ENCODE results near the gene SLC4A11.
"Not testable (repeated sequence)": the region's sequence is repeated elsewhere in the genome, so short reads cannot be mapped to it uniquely, and the experiment has no call there.

Gene SLC4A11

DNA sequence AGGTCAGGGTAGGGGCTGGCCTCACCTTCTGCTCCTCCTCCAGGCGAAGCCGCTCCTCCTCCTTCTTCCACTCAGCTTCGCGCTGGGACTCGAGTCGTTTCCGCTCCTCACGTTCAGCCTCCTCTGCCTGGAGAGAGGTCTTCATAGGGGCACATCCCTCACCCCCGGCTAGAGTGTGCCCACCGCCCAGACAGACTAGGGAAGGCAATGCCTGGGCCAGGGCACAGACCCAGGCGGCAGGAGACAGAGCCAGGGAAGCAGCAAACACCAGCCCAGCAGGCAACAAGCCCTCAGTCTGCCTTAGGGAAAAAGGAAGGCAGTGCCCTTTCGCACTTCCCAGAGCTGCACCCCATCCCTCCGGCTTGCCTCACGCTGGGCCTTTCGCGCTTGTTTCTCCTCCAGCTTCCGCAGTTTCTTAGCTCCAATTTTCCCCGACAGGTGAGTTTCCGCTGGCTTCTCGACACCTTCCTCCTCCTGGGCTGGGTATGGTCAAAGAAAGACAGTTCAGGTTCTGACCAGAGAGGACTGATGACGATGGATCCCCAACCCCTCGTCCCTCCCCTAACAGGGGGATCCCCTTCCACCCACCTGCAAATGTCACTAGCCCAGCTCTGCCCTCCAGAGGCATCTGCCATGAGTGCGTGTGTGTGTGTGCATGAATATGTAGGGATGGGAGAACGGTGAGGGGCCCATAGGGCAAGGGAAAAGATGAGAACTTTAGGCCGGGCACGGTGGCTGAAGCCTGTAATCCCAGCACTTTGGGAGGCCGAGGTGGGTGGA lies 38.8 kb downstream of the SLC4A11 start:
- DNase-seq: no peak

GRCh38 chr20:3199206-3199605 lies 39.8 kb downstream of the SLC4A11 start:
- no peak for DNase-seq

- no peak for DNase-seq
These were observed 43.3 kb downstream of the SLC4A11 start for GRCh38 chr20:3195590-3196237.

GRCh38 chr20:3194617-3195280 lies 44.2 kb downstream of the SLC4A11 start:
- DNase-seq: no peak

GRCh38 chr20:3193806-3194616 lies 45.0 kb downstream of the SLC4A11 start:
- no peak for DNase-seq

DNA sequence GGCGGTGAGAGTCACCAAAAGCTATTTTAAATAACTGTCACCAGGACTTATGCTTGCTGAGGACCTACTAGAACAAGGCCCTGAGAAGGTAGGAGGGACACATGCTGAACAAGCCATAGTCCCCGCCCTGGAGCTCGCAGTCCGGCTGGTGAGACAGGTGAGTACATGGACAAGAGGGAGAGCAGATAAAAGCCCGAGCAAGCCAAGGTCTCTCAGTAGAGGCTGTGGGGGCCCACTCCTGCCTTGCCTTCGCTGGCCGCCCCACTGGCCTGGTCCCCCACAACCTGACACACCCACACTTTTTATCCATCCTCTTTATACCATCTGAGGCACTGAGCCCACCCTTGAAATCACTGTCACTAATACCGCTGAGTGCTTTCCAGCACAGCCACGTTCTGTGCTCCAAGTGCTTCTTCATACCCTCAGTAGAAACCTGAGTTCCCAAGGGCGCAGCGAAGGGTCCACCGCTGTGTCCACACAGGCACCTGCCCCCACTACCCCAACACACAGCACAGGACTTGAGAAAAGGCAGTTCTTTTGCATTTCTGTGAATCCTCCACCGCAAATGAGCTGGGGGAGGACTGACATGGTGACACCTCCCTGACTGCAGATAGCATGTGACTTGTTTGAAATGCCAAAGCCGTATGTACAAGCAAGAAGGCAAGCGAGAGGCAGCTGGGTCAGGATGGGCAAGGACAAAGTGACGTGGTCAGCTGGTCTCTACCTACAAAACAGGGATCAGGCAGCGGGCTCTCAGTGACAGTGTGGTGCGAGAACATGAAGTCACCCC lies 46.6 kb downstream of the SLC4A11 start:
- DNase-seq: no peak

DNA sequence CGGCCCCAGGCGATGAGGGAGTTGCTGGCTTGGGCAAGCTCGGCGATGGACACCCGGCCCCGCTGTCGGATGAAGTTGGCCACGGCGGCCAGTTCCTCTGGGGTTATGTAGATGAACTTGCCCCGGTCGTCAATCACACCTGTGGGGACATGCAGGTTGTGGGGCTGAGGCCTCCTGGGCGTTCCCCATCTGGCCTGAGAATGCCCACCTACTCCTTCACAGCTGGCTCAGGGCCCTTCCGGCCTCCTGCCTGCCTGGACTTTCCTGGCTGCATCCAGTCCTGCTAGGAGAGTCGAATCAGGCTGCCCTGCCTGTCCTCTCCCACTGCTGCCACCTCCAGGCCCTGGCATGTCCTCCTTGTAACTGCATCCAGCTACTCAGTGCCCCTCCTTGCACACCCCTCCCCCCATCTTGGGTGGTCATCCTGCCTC lies 48.3 kb downstream of the SLC4A11 start:
- no peak for DNase-seq

DNA sequence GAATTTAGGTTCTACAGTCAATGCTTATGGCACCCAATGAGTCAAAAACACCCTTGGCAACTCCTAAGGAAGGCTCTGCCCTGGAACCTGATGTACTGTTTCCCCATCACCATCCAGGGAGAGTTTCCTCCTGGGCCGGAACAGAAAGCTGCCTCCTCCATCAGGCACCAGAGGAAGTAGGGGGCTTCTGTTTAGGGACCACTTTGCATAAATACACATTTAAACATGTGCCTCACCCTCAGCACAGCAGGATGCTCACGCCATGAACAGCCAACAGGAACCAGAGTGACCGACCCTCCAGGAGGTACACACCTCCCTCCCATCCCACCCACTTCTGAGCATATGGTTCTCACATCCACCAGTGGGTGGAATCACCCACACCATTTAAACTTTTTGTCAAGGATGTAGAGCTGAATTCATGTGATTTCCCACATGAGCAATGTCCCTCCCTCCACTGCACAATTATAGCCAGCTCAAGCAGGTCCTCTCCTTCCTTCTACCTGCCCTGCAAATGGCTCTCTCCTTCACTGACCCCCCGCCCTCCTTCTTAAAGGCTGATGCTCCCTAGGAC lies 49.3 kb downstream of the SLC4A11 start:
- no peak for DNase-seq

DNA sequence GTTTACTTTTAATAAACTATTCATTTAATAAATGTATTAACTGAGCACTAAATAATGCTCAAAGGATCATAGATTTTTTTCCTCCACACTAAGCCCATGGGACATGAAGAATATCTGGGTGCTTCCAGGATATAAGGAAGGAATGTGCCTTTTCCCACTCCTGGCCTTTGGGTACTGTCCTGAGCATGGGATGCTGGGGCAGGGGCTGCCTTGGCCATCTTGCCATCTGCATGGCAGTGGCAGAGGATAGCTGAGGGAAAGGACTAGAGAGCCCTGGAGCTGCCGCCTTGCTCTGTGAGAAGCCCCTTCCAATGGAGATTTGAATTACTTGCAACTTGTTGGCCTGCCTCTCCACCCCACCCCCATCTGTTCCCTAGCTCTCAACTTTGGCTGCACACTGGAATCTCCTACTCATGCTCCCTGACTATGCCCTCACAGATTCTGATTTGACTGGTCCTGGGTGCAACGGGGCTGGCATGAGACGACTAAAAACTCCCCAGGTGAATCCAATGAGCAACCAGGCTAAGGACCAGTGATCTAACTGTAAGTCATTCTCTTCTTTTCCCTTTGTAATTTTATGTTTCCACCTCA lies 50.1 kb downstream of the SLC4A11 start:
- DNase-seq: no peak

DNA sequence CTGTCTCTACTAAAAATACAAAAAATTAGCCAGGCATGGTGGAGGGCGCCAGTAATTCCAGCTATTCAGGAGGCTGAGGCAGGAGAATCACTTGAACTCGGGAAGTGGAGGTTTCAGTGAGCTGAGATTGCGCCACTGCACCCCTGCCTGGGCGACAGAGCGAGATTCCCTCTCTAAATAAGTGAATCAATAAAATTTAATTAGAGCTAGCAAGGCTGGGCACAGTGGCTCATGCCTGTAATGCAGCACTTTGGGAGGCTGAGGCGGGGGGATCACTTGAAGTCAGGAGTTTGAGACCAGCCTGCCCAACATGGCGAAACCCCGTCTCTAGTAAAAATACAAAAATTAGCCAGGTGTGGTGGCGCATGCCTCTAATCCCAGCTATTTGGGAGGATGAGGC lies 51.1 kb downstream of the SLC4A11 start:
- not testable (repeated sequence) for DNase-seq

DNA sequence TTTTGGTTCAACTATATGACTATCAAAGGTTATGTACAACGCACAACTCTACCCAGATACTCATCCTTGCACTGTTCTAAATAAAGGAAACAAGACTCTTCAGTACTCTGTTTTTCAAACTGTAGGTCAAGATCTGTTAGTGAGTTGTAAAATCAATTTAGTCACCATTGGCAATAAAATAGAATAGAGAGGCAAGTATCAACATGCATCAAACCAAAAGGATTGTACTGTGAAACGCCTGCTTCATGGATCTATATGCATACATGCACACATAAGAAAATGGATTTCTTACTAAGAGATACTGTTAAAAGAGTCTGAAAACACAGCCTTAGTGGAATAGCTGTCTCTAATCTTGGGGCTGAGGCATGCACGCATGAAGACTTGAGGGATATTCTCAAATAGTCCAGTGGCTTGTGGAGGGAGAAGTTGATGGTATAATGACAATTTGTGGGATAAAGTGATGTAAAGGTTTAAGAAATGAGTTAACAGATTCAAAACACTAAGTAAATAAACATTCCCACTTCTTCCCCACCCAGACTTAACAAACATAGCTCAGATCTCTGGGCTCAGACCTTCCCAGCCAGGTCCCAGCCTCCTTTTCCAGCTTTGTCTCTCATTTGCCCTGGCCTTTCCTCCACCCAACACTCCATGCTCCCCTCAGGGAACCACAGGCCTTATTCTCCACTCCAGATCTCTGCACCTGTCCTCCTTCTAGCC lies 54.9 kb downstream of the SLC4A11 start:
- no peak for DNase-seq

- DNase-seq: not testable (repeated sequence)
These were observed 56.6 kb downstream of the SLC4A11 start for GRCh38 chr20:3182429-3182828.

- DNase-seq: no peak
These were observed 57.7 kb downstream of the SLC4A11 start for GRCh38 chr20:3181270-3181669.

DNA sequence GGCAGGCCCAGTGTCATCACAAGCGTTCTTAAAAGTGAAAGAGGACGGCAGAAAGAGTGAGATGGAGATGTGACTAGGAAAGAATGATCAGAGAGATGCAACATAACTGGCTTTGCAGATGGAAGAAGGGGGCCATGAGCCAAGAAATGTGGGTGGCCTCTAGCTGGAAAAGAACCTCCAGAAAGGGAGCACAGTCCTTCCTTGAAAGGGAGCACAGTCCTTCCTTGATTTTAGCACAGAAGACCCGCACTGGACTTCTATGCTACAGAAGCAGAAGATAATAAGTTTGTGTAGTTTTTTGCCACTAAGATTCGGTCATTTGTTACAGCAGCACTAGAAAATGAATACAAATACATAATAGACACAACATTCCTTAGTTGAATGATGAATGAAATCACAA lies 58.7 kb downstream of the SLC4A11 start:
- no peak for DNase-seq

DNA sequence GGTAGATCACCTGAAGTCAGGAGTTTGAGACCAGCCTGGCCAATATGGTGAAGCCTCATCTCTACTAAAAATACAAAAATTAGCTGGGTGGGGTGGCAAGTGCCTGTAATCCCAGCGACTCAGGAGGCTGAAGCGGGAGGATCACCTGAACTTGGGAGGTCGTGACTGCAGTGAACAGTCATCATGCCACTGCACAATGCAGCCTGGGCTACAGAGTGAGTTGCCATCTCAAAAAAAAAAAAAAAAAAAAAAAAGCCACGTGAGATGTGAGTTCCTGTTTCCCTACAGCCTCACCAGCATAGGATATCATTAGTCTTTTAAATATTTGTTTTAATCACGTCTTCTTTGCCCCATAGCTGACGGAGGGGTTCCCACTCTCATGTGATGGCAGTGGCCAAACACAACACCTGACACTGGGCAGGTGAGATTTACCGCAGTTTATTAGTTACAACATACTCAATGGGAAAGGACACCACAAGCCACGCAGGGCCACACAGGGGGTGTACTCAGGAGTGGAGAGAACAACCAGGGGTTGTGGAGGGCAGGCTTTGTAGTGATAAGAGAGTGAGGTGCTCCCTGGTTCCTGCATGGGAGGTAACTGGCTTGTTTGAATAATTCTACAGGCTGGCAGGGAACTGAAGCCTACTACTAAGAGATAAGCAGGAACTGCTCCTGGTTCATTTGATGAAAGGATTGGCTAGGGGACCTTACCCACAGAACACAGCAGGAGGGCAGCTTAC lies 61.1 kb downstream of the SLC4A11 start:
- DNase-seq: no peak
